Keratinocyte (primary cell): ENCODE data around the gene SETD2.
"Not testable (repeated sequence)": the region's sequence is repeated elsewhere in the genome, so short reads cannot be mapped to it uniquely, and the experiment has no call there.

Experiments used
- CTCF ChIP-seq, 3 experiments: IDR thresholded peaks in 1 of 3; conservative IDR thresholded peaks in 1 of 3; optimal IDR thresholded peaks in 1 of 3; 2 replicates in 2 of 3; 3 replicates in 1 of 3; pipeline versions ENCODE3 to v1.5.1; 2011; ENCODE audit warnings: low read length in 3 of 3, mild to moderate bottlenecking in 3 of 3, moderate library complexity in 2 of 3, control low read depth in 1 of 3, inconsistent platforms in 1 of 3; ENCODE audit not compliant: insufficient read depth in 2 of 3; ENCODE audit errors: extremely low read depth in 1 of 3
- EZH2 ChIP-seq: IDR thresholded peaks from one replicate; pipeline ENCODE4 v1.6.1; 2012; ENCODE audit warnings: inconsistent platforms, mild to moderate bottlenecking, low read length, moderate library complexity

DNA sequence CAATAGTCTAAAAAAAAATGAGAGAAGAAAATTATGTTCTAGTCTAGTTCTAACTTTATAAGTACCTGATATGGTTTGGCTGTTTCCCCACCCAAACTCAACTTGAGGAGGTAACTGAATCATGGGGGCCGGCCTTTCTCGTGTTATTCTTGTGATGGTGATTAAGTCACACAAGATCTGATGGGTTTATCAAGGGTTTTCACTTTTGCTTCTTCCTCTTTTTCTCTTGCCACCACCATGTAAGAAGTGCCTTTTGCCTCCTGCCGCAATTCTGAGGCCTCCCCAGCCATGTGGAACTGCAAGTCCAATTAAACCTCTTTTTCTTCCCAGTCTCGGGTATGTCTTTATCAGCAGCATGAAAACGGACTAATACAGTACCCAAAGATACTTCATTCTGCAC, 44.5 kb downstream of the SETD2 start:
- TF ChIP-seq CTCF (optimal IDR thresholded peaks at IDR 0.05 in 1 of 3, IDR thresholded peaks at IDR 0.05 in 1 of 3, conservative IDR thresholded peaks at IDR 0.05 in 1 of 3; ENCODE audit: extremely low read depth in 1 of 3, insufficient read depth in 2 of 3, low read length in 3 of 3); EZH2: not testable (repeated sequence)
